ENCODE data around the gene SUN3.

SUN3 gene

GRCh38 chr7:47973739-47974138, 55.2 kb downstream of the SUN3 start:
- no peak for TF ChIP-seq CTCF (IDR thresholded peaks at IDR 0.05; ENCODE audit: insufficient read depth, low read length, poor library complexity, severe bottlenecking)
- Histone ChIP-seq H3K4me3 (replicated peaks; ENCODE audit: low read depth, low read length) (no peak overlapping the region), H3K36me3 (ENCODE audit: control insufficient read depth, insufficient read depth, low read length) (peaks cover 15% of the 10 kb centered on the region), H3K27me3 (replicated peaks; ENCODE audit: control insufficient read depth, insufficient read depth, low read length) (no peaks in the 10 kb centered on the region)
- no peak for DNase-seq (ENCODE audit: extremely low read depth, insufficient read length)

DNA sequence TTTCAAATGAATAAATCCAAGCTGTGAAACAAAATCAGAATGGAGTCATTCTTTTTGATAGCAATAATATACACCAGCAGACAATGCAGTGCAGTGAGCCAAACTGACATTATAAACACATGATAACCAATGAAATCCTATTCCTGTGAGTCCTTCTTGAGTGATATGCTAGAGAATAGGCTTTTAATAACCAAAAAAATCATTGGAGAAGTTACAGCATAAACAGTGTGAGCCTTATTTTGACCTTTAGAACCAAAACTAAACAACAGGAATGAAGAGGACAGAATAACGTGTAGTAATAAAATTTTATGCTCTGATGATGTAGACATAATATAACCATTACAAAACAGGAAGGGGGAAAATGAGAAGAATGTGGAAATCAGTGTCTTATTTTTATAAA, 58.1 kb downstream of the SUN3 start:
- no peak for TF ChIP-seq CTCF (IDR thresholded peaks at IDR 0.05; ENCODE audit: insufficient read depth, low read length, poor library complexity, severe bottlenecking)
- Histone ChIP-seq H3K4me3 (replicated peaks; ENCODE audit: low read depth, low read length) (no peak overlapping the region), H3K36me3 (ENCODE audit: control insufficient read depth, insufficient read depth, low read length) (peaks cover 17% of the 10 kb centered on the region), H3K27me3 (replicated peaks; ENCODE audit: control insufficient read depth, insufficient read depth, low read length) (no peaks in the 10 kb centered on the region)
- no peak for DNase-seq (ENCODE audit: extremely low read depth, insufficient read length)

DNA sequence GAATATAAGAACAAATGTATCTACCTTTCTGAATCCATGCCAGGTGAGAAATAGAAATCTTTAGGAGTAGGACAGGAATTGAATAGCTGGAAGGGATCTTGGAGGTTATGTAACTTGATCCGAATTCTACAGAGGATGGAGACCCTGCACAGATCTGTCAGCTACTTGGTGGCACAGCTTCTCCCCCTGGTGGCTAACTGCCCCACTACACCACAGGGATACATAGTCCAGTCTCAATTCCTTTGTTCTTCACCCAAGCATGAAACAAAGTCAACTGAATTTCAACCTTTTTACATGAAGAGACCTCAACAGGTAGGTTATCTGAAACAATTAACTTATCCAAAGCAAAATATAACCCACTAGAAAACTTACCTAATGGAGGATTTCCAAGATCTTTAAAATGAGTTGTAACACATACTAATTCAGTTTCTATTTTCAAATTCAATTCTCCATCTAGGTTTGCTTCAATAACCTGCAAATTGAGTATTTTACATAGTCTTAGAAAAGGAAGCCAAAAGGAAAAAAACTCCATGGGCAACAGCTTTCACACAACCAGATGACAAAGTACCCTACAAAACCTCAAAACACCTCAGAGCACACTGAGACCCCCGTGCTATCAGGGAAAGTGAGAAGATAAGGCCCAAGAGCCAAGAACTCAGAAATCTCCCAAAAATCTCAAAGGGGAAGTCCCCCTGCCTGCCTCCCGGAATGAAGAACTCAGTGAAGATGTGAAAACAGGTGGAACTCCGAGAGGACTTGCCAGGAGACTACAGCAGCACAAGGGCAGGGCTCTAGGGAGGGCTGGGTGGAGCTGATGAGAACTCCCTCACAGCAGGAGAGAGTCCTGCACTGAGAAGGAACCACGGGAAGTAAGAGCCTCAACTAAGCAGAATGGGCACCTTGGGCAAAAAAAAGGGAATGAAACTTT, 59.8 kb downstream of the SUN3 start:
- Histone ChIP-seq H3K4me3 (replicated peaks; ENCODE audit: low read depth, low read length) (no peak overlapping the region), H3K36me3 (ENCODE audit: control insufficient read depth, insufficient read depth, low read length) (peaks cover 18% of the 10 kb centered on the region), H3K27me3 (replicated peaks; ENCODE audit: control insufficient read depth, insufficient read depth, low read length) (no peaks in the 10 kb centered on the region)
- no peak for DNase-seq (ENCODE audit: extremely low read depth, insufficient read length)
- peak; percentile 93 for TF ChIP-seq CTCF (IDR thresholded peaks at IDR 0.05; ENCODE audit: insufficient read depth, low read length, poor library complexity, severe bottlenecking)

- no peak for TF ChIP-seq CTCF (IDR thresholded peaks at IDR 0.05; ENCODE audit: insufficient read depth, low read length, poor library complexity, severe bottlenecking)
- no peak for DNase-seq (ENCODE audit: extremely low read depth, insufficient read length)
- H3K36me3 ChIP-seq (ENCODE audit: control insufficient read depth, insufficient read depth, low read length): peaks cover 11% of the 10 kb centered on the region
- no peaks in the 10 kb centered on the region for H3K27me3 ChIP-seq (replicated peaks; ENCODE audit: control insufficient read depth, insufficient read depth, low read length)
- H3K4me3 ChIP-seq (replicated peaks; ENCODE audit: low read depth, low read length): no peak overlapping the region
These were observed 61.2 kb downstream of the SUN3 start for GRCh38 chr7:47967708-47968107.

GRCh38 chr7:47967123-47967522, 61.8 kb downstream of the SUN3 start:
- no peak for DNase-seq (ENCODE audit: extremely low read depth, insufficient read length)
- H3K27me3 ChIP-seq (replicated peaks; ENCODE audit: control insufficient read depth, insufficient read depth, low read length): no peaks in the 10 kb centered on the region
- H3K4me3 ChIP-seq (replicated peaks; ENCODE audit: low read depth, low read length): no peak overlapping the region
- peaks cover 11% of the 10 kb centered on the region for H3K36me3 ChIP-seq (ENCODE audit: control insufficient read depth, insufficient read depth, low read length)
- TF ChIP-seq CTCF (IDR thresholded peaks at IDR 0.05; ENCODE audit: insufficient read depth, low read length, poor library complexity, severe bottlenecking): no peak

Measured in GM06990 (cell line).